Esophagus mucosa (tissue), 1 donor: Measurements from ENCODE around the gene RAB9A. TPM values are rescaled to one million over a fixed set of nuclear protein-coding genes. Genes with fewer than 3 reads are reported as not detected.
"Not testable (repeated sequence)": the region's sequence is repeated elsewhere in the genome, so short reads cannot be mapped to it uniquely, and the experiment has no call there.

ENCODE experiments used
- ATAC-seq: fragments of 200-7000 bp; cut with Tn5 transposase; one replicate; pipeline ENCODE4 v1.9.1; 2020
- total RNA-seq: library from RNA; stranded (reverse); gene quantifications from one replicate; pipeline ENCODE4 v1.2.4, GENCODE V29; 2023
- donor health status: DM: yes; HTN: yes; CAD: no.

The RAB9A gene
- total RNA-seq, 1 donor from 2014 or later, result 21.3 TPM

DNA sequence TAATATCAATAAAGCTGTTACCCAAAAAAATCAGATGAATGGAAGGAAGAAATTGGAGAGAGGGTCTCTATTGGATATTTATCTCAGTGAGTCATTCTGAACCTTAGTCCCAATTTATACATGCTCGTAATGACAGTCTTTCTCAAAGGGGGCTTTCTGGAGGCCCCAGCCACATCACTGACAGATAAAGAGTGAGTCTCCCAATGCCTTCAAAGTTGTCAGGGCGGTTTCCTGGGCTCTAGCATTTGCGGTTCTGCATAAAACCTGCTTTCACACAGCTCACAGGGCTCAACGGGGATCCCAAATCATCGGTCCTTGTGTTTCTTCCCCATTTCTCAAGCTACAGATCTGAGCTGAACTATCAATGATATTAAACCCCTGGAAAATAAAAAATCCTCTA lies 18.7 kb upstream of the RAB9A start:
- no peak for ATAC-seq

DNA sequence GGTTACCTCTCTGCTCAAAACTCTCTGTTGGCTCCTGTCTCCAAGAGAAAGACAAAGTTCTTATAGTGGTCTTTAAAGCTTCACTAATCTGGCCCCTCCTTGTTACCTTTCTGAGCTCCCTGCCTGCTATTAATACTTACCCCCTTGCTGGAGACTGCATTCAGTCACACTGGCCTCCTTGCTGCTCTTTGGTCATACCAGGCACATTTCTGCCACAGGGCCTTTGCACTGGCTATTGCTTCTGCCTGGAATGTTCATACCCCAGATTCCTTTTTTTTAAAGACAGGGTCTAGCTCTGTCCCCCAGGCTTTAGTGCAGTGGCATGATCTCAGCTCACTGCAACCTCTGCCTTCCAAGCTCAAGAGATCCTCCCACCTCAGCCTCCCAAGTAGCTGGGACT lies 15.9 kb upstream of the RAB9A start:
- no peak for ATAC-seq

DNA sequence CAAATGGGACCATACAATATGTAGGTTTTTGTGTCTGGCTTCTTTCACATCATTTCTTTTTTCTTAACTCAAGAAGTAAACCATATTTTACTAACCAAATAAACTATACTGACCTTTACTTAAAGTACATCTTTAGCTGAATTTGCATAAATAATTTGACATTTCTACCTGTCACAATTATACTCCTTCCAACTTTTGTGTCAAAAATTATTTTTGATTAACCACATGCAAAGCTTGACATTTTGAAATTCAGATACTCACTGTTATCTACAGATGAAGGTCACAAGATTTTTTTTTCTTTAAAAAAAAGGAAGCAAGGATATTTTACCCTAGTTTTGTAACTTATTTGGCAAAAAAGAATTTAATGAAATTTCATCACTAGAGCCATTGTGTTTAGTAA lies 12.0 kb upstream of the RAB9A start:
- ATAC-seq, result no peak

DNA sequence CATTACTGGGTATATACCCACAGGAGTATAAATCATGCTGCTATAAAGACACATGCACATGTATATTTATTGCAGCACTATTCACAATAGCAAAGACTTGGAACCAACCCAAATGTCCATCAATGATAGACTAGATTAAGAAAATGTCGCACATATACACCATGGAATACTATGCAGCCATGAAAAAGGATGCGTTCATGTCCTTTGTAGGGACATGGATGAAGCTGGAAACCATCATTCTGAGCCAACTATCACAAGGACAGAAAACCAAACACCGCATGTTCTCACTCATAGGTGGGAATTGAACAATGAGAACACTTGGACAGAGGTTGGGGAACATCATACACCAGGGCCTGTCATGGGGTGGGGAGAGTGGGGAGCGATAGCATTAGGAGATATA lies 9.2 kb upstream of the RAB9A start:
- not testable (repeated sequence) for ATAC-seq

DNA sequence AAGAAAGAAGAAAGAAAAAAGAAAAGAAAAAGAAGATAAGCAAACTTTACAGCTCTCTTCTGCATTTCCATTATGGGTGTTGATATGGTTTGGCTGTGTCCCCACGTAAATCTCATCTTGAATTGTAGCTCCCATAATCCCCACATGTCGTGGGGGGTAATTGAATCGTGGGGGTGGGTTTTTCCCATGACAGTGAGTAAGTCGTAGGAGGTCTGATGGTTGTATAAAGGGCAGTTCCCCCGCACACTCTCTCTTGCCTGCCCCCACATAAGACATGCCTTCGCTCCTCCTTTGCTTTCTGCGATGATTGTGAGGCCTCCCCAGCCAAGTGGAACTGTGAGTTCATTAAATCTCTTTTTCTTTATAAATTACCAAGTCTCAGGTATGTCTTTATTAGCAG lies 7.3 kb upstream of the RAB9A start:
- ATAC-seq, result no peak

DNA sequence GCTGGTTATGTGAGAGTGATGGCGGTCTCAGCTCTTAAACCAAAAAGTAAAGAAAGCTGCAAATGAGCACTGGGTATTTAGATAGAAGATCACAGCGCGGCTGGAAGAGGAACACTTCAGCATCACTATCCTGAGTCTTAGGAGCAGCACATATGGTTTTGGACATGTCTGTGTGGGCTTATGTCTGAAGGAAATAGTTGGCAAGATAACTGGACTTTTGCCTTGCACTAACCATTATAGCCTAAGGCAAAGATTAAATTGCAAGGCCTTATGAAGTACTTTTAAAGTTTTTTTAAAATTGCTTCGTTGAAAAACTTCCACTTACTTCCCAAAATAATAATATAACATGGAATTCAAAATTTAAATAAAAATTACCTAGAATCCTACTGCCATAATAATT lies 4.6 kb upstream of the RAB9A start:
- ATAC-seq, result no peak

DNA sequence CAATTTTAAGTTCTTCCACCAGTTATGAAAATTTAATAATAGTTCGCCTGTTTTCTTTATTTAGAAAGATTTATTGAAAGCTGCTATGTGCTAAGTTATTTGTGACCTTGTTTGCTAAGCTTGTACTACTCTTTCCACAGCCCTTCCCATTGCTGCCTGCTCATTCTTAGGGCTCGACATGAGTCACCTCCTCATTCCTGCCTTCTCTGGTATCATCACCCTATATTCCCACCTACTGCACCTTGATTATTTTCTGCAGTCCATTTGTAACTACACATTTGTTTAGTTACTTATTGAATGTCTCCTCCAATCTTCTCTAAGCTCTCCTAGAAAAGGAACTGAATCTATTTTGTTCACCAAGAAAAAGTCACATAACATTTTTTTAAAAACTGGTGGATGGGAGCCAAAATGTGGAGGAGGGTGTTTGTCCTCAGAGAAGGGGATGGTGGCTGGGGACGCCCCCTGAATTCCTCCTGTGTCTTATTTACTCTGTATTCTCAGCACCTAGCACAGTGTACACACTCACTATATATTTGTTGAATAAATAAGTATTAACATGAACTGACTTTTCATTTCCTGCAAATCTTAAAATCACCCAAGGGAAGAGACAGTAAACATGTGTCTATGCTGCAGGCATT lies 3.7 kb upstream of the RAB9A start:
- ATAC-seq, result no peak

DNA sequence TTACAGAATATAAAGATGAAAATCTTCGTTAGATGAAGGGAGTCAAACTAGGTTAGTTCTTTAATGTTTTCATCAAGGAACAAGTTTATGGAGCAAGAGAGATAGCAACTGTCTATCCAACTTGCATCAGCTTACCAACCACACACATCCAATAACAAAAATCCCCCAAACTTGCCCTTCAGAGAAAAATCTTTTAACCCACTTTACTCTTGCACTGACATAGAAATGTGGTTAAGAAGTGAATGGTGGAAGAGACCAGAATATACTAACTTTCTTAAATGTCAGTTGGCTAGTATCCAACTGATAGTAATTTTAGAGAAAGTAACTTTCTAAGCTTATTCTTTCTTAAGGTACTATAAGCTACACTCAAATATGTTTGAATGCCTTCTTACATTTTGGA lies 1.7 kb upstream of the RAB9A start:
- ATAC-seq, result no peak

DNA sequence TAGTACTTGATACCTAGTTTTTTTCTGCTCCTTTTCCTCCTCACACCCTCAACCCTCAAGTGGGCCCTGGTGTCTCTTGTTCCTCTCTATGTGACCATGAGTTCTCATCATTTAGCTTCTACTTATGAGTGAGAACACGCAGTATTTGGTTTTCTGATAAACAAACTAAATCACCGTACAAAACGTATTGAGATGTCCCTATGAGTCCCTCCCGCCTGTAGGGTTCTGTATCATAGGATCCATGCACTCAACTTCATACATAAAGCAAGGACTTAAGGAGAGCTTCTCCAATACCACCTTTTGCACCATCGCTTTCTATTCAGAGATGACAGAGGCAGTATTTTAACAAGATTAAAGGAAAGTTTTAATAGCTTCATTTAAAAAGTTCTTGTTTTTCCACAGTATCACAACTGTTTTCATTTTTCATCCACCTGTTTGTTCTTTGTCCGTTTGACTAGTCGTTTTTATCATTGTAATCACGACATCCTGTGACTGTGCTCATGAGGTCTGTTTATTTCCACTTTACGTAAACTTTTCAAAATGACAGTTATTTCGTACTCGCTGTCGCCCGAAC lies 457 bp upstream of the RAB9A start:
- ATAC-seq, result peak; percentile 19

DNA sequence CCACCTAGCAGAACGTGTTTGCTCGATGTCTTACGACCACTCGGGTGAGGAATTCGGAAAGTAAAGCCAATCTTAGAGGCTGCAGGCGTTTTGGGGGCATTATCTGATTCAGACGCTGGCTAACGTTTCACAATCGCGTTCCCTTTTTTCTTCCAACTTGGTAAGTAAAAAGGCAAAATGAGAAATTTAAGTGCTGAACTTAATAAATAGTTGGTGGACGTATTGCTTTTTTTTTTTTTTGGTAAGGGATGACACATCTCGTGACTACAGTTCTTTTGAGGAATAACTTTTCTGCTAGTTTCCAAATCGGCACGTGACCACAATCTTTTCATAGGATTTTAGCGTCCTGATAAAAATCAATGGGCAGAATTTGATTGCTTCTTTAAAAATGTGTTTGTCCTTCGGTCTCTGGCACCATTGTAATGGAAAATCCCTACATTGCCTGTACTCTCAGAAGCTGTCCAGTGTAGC lies 848 bp downstream of the RAB9A start:
- ATAC-seq, result no peak

DNA sequence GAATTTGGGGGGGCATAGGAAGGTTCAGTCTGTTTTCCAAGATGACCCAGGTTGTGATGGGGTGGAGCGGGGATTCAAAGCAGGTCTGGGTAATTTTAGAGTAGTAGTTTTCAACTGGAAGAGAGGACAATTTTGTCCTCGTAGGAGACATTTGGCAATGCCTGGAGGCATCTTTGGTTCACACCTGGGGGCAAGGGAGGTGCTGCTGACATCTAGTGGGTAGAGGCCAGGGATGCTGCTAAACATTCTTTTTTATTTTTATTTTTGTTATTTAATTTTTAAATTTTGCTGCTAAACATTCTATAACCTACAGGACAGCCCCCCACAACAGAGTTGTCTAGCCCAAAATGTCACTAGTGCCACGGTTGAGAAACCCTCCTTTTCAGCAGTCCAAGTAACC lies 1.9 kb downstream of the RAB9A start:
- ATAC-seq, result no peak

DNA sequence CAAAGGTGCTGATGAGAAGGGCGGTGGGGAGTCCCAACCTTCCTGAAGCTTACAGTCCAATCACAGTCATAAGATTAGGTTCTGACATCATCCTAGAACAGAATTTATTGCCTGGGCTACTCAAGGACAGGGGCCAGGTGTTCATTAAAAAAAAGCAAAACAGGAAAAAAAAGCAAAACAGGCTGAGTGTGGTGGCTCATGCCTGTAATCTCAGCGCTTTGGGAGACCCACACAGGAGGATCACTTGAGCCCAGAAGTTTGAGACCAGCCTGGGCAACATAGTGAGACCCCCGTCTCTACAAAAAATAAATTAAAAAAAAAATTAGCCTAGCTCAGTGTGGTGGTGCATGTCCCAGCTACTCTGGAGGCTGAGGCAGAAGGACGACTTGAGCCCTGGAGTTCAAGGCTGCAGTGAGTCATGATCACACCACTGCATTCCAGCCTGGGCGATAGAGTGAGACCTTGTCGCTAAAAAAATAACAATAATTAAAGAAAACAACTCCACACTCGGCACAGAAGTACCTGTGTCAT lies 3.0 kb downstream of the RAB9A start:
- ATAC-seq, result no peak

DNA sequence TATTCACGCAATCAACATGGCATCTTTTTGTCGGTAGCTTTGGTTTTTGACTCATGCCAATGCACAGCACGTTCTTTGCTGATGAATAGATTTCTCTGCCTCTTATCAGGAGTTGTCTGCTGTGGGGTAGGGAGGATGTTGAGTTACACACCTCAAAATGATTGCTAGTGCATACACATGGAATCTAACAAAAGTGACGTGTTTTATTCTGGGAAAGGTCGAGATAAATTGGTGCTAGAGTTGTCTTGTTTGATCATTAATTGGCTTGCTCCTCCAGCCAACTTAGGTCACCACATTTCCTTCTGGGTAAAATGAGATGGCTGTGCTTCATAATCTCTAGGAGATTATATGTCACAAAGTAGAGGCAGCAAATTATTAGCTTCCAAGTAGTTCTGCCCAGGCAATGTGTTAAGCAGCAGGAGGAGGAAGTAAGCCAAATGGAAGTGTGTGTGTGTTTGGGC lies 3.9 kb downstream of the RAB9A start:
- no peak for ATAC-seq

DNA sequence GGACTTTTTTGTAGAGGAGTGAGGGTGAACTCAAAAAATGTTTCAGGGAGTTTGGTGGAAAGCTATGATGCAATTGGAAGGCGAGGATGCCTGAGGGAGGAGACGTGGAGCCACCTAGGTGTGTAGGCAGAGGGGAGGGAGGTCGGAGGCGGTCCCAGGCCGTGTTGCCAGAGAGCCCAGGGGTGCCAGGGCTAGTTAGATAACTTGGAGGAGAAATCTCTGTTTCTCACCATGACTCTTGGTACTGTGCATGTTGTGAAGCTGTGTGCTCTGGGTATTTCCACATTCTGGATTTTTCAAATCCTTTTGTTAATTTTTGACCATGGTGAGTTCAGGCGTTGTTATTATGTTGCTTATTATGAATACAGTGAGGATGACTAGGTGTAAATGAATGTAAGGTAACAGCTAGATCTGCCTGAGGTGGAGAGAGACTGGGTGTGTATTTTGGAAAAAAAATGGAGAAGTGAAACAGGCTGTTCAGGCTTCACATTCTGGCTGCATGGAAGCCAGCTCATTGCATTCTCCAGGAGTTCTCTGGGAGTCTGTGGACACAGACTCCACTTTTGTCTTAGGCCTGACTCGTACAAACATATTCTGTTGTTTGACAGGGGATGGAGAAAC lies 4.5 kb downstream of the RAB9A start:
- ATAC-seq, result peak; percentile 74

DNA sequence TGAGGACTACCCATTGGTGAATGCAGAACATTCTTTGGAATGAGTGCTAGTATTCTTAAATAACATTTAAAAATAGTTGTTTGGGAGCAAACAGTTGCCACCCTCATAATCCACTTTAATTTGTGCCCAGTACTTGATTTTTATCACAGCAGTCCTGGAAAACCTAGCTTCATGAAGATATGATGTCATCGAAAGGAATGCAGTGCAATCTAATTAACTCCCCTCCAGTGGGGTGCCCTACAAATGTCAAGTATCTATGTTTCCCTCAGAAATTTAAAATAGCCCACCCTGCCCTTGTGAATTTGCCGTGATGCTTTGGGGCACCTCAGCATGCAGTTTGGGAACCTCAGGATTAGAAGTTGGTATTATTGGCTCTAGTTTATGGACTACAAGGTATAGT lies 5.4 kb downstream of the RAB9A start:
- ATAC-seq, result no peak

DNA sequence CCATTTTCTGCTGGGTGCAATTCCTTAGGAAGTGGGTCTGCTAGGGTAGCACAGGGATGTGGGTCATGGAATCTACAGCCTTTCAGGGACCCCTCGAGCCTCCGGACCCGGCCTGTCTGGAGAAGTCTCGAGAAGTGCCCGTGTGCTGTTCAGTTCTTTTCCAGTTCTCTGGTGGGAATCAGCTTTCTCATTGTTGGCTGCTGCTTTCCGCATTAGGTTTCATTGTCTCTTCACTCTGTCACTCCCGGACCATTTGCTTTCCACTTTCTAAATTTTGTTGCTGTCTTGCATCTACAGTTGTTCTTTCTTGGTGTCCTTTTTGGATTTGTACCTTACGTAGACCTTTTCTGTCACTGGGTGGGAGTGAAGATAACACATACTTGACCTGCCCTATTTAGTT lies 6.1 kb downstream of the RAB9A start:
- ATAC-seq, result no peak

DNA sequence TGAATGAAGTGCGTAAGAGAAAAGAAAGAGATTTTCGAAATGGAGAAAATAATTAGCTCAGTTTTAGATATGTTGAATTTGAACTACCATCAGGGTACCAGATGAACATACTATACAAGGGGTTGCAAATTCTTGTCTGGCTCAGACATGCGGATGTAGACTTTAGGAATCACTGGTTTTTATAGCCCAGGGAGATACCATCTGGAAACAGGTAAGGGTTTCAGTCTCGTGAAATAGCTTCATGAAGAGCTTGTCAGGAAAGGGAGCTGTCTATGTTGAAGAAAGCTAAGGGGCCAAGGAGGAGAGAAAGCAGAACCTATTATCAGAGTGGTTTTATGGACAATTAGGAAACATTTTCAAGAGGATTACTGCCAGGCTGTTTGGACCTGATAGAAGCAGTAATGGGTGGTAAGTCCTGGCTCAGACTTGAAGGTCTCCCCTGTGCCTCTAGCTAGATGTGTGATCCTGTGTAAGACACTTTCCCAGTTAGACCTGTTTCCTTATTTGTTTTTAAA lies 6.7 kb downstream of the RAB9A start:
- no peak for ATAC-seq

DNA sequence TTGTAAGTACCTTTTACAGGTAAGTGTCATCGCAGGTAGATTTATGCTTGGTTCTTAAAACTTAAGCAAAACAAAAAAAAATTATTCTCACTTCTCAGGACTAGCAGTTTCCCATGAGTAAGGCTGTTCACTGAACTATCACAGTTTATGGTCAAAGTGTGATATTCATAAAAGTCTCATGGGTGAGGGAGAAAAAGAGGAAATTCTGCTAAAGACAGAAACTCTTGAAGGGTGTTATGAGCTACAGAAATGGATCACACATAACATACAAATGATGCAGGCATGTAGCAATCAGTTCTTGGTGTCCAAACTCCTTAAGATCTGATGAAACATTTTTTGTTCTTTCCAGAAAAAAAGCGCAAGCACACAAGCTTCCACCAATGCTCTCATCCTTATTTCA lies 8.5 kb downstream of the RAB9A start:
- no peak for ATAC-seq

DNA sequence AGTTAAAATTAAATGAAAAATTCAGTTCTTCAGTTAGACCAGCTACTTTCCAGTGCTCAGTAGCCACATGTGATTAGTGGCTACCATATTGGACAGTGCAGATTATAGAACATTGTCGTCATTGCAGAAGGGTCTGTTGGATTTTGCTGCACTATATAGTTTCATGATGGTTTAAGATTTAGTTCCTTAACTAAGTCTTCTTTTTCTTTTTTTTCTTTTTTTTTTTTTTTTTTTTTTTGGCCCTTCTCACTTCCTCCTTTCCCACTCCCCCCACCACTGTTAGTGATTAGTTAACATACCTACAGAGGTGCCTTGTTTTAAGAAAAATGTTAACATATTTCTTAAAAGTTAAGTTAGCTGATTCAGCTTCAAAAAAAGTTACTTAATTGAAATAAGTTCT lies 9.0 kb downstream of the RAB9A start:
- no peak for ATAC-seq

DNA sequence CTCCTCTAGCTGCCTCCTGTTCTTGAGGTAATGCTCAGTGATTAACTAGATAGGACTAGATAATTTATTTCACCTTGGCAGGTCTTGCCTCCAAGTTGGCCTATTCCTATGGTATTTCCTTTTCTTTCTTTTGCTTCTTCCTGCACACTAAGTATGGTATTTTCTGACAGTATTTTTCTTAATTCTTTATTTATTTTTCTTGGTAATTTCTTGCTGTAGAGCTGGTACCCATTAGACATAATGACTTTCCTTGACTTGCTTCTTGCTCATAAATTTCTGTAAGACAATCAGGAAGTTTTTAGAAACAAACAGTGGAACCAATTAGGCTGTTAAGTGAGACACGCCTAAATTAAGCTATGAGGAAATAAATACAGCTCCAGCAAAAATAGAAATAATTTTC lies 9.5 kb downstream of the RAB9A start:
- no peak for ATAC-seq

DNA sequence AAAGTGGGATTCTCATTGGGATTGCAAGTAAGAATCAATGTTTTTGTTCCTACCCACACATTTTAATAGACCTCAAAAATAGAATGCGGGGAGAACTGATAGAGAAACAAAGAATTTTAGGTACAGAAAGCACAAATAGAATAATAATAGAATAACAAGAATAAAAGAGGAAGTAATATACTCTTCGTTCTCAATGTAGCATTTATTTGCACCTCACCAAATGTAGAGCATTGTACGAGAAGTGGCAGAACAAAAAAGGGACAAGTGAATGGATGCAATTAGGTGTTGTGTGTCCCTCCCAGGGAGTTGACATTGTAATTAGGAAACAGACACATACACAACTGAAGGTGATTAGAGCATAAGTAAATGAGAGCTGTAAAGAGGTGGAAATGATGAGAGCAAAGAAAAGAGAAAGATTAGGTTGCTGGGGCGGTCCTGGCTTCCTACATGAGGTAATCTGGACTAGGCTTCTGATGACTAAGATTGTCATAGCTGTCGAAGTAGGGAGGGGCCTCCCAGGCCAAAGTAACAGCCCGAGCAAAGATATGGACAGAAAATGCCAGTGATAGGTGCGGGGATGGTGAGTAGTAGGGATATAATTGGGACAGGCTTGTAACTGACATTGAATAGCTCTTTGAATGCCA lies 10.4 kb downstream of the RAB9A start:
- ATAC-seq, result peak; percentile 75

DNA sequence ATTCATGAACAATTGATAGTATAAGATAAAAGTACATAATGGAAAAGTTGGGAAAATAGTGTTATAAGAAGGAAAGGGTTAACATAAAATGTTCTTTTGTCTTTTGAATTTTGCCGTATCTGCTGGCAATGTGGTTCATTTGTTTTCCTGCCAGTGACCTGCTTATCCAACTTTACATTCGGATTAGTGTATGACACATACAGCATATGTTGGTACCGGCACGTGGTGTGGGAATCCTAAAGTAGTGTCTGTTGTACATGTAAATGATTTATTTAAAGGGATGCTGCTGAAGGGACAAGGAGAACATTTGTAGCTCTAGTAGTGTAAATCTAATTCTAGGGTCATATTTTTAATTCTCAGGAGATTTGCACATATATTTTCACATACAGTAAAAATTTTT lies 11.5 kb downstream of the RAB9A start:
- peak; percentile 60 for ATAC-seq

DNA sequence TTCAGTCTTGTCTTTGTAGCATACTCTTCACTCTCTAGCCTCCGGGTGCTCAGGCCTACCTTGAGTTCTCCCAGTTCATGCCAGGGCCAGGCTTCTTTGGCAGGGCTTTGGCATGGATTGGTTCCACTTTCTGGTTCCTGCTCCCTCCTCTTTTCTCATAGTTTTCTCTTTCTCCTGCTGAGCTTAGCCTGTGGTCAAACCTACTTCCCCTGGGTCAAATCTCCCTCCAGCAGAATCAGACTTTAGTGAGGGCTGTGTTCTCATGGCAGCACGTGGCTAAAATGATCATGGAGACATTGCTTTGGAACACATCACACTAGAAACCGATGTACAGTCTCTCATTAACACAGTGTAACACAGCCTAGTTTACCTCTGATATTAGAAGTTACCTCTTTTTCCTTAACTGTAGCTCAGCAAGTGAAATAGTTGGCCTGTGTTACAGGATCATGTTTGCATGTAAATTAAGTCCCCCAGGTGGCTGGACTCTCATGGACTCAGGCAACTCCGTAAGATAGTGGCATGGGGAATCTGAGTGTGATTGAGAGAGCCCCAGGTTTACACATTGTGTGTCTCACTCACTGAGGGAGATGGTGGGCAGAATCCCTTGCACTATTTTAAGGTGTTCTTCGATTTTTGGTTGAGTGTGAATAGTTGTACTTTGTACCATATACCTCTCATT lies 13.3 kb downstream of the RAB9A start:
- ATAC-seq, result no peak
